ENCODE data around the gene RAX.
A peak's percentile ranks its signal among the peaks of the same experiment; 100 is the strongest.

DNA sequence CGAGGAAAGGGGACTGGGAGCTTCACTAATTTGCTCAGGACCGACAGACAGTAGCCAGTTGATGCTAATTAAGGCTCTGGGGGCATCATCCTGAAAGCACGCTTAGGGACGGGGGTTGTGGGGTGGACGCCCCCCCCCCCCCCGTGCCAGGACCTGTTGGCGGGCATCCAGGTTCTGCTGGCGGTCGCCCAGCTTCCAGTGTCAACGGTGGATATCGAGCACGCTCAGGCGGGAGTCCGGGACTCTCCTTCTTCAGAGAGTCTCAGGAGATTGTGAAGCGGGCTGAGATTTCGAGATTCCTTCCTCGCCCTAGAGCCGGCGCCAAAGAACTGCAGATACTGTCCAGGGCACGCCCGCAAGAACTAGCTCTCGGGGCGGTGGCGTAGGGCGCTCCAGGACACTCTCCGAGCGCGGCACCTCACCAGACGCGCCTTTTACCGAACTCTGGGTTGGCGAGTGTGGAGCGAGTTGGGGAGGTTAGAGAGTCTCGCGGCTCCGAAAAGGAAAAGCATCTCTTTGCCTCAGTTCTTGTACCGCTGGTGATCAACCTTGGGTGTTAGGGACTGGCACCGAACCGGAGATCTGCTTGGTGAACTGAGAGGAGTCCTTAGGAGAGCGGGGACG lies 5.6 kb downstream of the RAX start:
- TF ChIP-seq, protein P1, sequence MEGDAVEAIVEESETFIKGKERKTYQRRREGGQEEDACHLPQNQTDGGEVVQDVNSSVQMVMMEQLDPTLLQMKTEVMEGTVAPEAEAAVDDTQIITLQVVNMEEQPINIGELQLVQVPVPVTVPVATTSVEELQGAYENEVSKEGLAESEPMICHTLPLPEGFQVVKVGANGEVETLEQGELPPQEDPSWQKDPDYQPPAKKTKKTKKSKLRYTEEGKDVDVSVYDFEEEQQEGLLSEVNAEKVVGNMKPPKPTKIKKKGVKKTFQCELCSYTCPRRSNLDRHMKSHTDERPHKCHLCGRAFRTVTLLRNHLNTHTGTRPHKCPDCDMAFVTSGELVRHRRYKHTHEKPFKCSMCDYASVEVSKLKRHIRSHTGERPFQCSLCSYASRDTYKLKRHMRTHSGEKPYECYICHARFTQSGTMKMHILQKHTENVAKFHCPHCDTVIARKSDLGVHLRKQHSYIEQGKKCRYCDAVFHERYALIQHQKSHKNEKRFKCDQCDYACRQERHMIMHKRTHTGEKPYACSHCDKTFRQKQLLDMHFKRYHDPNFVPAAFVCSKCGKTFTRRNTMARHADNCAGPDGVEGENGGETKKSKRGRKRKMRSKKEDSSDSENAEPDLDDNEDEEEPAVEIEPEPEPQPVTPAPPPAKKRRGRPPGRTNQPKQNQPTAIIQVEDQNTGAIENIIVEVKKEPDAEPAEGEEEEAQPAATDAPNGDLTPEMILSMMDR (optimal IDR thresholded peaks at IDR 0.05 in 1 of 3, IDR thresholded peaks at IDR 0.05 in 1 of 3, conservative IDR thresholded peaks at IDR 0.05 in 1 of 3; ENCODE audit: extremely low read depth in 1 of 3, insufficient read depth in 2 of 3, low read length in 3 of 3), result peak in 1 of 3 experiments; percentile 16
- peak; percentile 86 for TF ChIP-seq EZH2 (IDR thresholded peaks at IDR 0.05; ENCODE audit: low read length)

Measured in keratinocyte (primary cell).